SU-DHL-6 (cell line): Measurements from ENCODE around the gene CTXND1.

Experiments
- H2AFZ ChIP-seq: fragments of 200-600 bp; sonication (generic); 2 replicates; pipeline ENCODE4 v1.6.1; 2014; ENCODE audit warnings: low read depth, mild to moderate bottlenecking, moderate library complexity, mixed read lengths, antibody characterized with exemption, low read length; ENCODE audit not compliant: severe bottlenecking
- H3F3A ChIP-seq: fragments of 200-600 bp; shearing (Covaris generic); 2 replicates; pipeline ENCODE4 v1.6.0; 2016; ENCODE audit warnings: antibody characterized with exemption, mild to moderate bottlenecking; ENCODE audit not compliant: insufficient read depth
- H3K27ac ChIP-seq: fragments of 200-600 bp; sonication (generic); 2 replicates; pipeline ENCODE4 v1.5.1; 2016; ENCODE audit warnings: low read depth, mild to moderate bottlenecking, low read length, moderate library complexity, mixed read lengths
- H3K27me3 ChIP-seq: fragments of 200-600 bp; sonication (generic), shearing (Covaris generic); 2 replicates; pipeline ENCODE4 v1.6.0; 2014; ENCODE audit warnings: mild to moderate bottlenecking, low read length
- H3K36me3 ChIP-seq: fragments of 200-600 bp; sonication (generic); 2 replicates; pipeline ENCODE4 v1.6.1; 2014; ENCODE audit warnings: mild to moderate bottlenecking, low read length, mixed read lengths
- H3K4me2 ChIP-seq: fragments of 300-600, 200-600 bp; shearing (Covaris generic), sonication (generic); 2 replicates; pipeline ENCODE4 v1.6.0; 2014; ENCODE audit warnings: low read length, low read depth, mild to moderate bottlenecking; ENCODE audit not compliant: poor library complexity, severe bottlenecking
- H3K4me3 ChIP-seq: fragments of 200-600 bp; sonication (generic); 2 replicates; pipeline ENCODE4 v1.5.1; 2014; ENCODE audit warnings: antibody characterized with exemption, low read length, mild to moderate bottlenecking, mixed read lengths; ENCODE audit not compliant: insufficient read depth, poor library complexity, severe bottlenecking
- H3K79me2 ChIP-seq: fragments of 200-600 bp; sonication (generic); 2 replicates; pipeline ENCODE4 v1.6.1; 2014; ENCODE audit warnings: mild to moderate bottlenecking, low read length, moderate library complexity; ENCODE audit not compliant: insufficient read depth
- H3K9ac ChIP-seq: fragments of 200-600 bp; sonication (generic); 2 replicates; pipeline ENCODE4 v1.7.0; 2014; ENCODE audit warnings: mild to moderate bottlenecking, low read length
- H3K9me2 ChIP-seq: fragments of 200-600 bp; sonication (generic); replicated peaks from 2 replicates; pipeline ENCODE4 v1.6.1; 2014; ENCODE audit warnings: low read length; ENCODE audit not compliant: insufficient read depth
- H3K9me3 ChIP-seq: fragments of 200-600 bp; sonication (generic); 2 replicates; pipeline ENCODE4 v1.6.1; 2014; ENCODE audit warnings: low read length, mixed read lengths; ENCODE audit not compliant: insufficient read depth
- H4K20me1 ChIP-seq: fragments of 200-600 bp; sonication (generic); 2 replicates; pipeline ENCODE4 v1.6.1; 2014; ENCODE audit warnings: low read depth, mild to moderate bottlenecking, antibody characterized with exemption, low read length, moderate library complexity, mixed read lengths
- CTCF ChIP-seq: fragments of 200-600 bp; sonication (generic); IDR thresholded peaks from one replicate; pipeline ENCODE4 v1.5.1; 2017; ENCODE audit warnings: antibody characterized with exemption, mild to moderate bottlenecking, low read length, moderate library complexity; ENCODE audit not compliant: insufficient read depth, poor library complexity, severe bottlenecking
- EZH2phosphoT487 ChIP-seq: fragments of 200-600 bp; sonication (generic), shearing (Covaris generic); conservative IDR thresholded peaks from 2 replicates; pipeline ENCODE4 v1.6.1; 2018; ENCODE audit warnings: mild to moderate bottlenecking, antibody characterized with exemption, low read length, moderate library complexity, mixed read lengths

CTXND1 gene

GRCh38 chr15:80199366-80199765, 52.6 kb downstream of the CTXND1 start:
- H4K20me1 ChIP-seq: no peaks in the 10 kb centered on the region
- H3K27ac ChIP-seq: no peak overlapping the region
- TF ChIP-seq EZH2phosphoT487 (no peak), CTCF (no peak)
- H2AFZ ChIP-seq: no peak overlapping the region
- H3K4me2 ChIP-seq: no peak overlapping the region
- H3K4me3 ChIP-seq: no peak overlapping the region
- H3K9me3 ChIP-seq: no peaks in the 10 kb centered on the region
- no peaks in the 10 kb centered on the region for H3K27me3 ChIP-seq
- H3K9me2 ChIP-seq: no peaks in the 10 kb centered on the region
- no peak overlapping the region for H3K9ac ChIP-seq
- H3K79me2 ChIP-seq: no peaks in the 10 kb centered on the region
- no peaks in the 10 kb centered on the region for H3F3A ChIP-seq
- no peaks in the 10 kb centered on the region for H3K36me3 ChIP-seq

GRCh38 chr15:80194914-80195313, 57.1 kb downstream of the CTXND1 start:
- H3K4me2 ChIP-seq: no peak overlapping the region
- no peak overlapping the region for H2AFZ ChIP-seq
- TF ChIP-seq EZH2phosphoT487 (no peak), CTCF (no peak)
- no peaks in the 10 kb centered on the region for H3K9me3 ChIP-seq
- no peaks in the 10 kb centered on the region for H4K20me1 ChIP-seq
- H3K36me3 ChIP-seq: no peaks in the 10 kb centered on the region
- H3K9ac ChIP-seq: no peak overlapping the region
- no peaks in the 10 kb centered on the region for H3K9me2 ChIP-seq
- H3F3A ChIP-seq: no peaks in the 10 kb centered on the region
- no peaks in the 10 kb centered on the region for H3K79me2 ChIP-seq
- H3K27ac ChIP-seq: no peak overlapping the region
- no peaks in the 10 kb centered on the region for H3K27me3 ChIP-seq
- H3K4me3 ChIP-seq: no peak overlapping the region

GRCh38 chr15:80194186-80194585, 57.8 kb downstream of the CTXND1 start:
- H3K36me3 ChIP-seq: no peaks in the 10 kb centered on the region
- H3K79me2 ChIP-seq: no peaks in the 10 kb centered on the region
- no peak overlapping the region for H2AFZ ChIP-seq
- no peak overlapping the region for H3K4me2 ChIP-seq
- no peaks in the 10 kb centered on the region for H3K9me3 ChIP-seq
- no peak overlapping the region for H3K4me3 ChIP-seq
- H3K9ac ChIP-seq: no peak overlapping the region
- TF ChIP-seq CTCF (no peak), EZH2phosphoT487 (no peak)
- H4K20me1 ChIP-seq: no peaks in the 10 kb centered on the region
- H3K27ac ChIP-seq: no peak overlapping the region
- no peaks in the 10 kb centered on the region for H3K9me2 ChIP-seq
- H3F3A ChIP-seq: no peaks in the 10 kb centered on the region
- H3K27me3 ChIP-seq: no peaks in the 10 kb centered on the region
